ENCODE data around the gene MTF2.

Gene MTF2

GRCh38 chr1:93083979-93084378 is 4.9 kb downstream of the MTF2 start:
- DNase-seq, result no peak

GRCh38 chr1:93087532-93087931 is 8.4 kb downstream of the MTF2 start:
- DNase-seq, result no peak

- DNase-seq, result no peak
These were observed 14.4 kb downstream of the MTF2 start for GRCh38 chr1:93093332-93094006.

- DNase-seq, result peak; percentile 27 to 69 (median 52)
These were observed 16.9 kb downstream of the MTF2 start for GRCh38 chr1:93095804-93096585.

GRCh38 chr1:93102142-93102541 is 23.1 kb downstream of the MTF2 start:
- no peak for DNase-seq

GRCh38 chr1:93106226-93106625 is 27.1 kb downstream of the MTF2 start:
- no peak for DNase-seq

GRCh38 chr1:93107395-93107794 is 28.3 kb downstream of the MTF2 start:
- no peak for DNase-seq

- no peak for DNase-seq
These were observed 29.3 kb downstream of the MTF2 start for GRCh38 chr1:93108335-93108734.

GRCh38 chr1:93109578-93109977 is 30.5 kb downstream of the MTF2 start:
- no peak for DNase-seq

- DNase-seq, result no peak
These were observed 32.0 kb downstream of the MTF2 start for GRCh38 chr1:93111065-93111464.

GRCh38 chr1:93111561-93111960 is 32.5 kb downstream of the MTF2 start:
- no peak for DNase-seq

GRCh38 chr1:93113127-93113526 is 34.0 kb downstream of the MTF2 start:
- DNase-seq, result no peak

GRCh38 chr1:93114391-93114790 is 35.3 kb downstream of the MTF2 start:
- no peak for DNase-seq

GRCh38 chr1:93120614-93121013 is 41.5 kb downstream of the MTF2 start:
- DNase-seq, result no peak

- no peak for DNase-seq
These were observed 44.2 kb downstream of the MTF2 start for GRCh38 chr1:93123201-93123783.

GRCh38 chr1:93124556-93125355 is 45.7 kb downstream of the MTF2 start:
- peak in 1 of 4 experiments; percentile 20 for DNase-seq

- DNase-seq, result no peak
These were observed 50.5 kb downstream of the MTF2 start for GRCh38 chr1:93129507-93130099.

- no peak for DNase-seq
These were observed 53.6 kb downstream of the MTF2 start for GRCh38 chr1:93132638-93133037.

- DNase-seq, result no peak
These were observed 57.4 kb downstream of the MTF2 start for GRCh38 chr1:93136445-93136844.

GRCh38 chr1:93137604-93138292 is 58.7 kb downstream of the MTF2 start:
- no peak for DNase-seq

- no peak for DNase-seq
These were observed 61.0 kb downstream of the MTF2 start for GRCh38 chr1:93140106-93140505.

GRCh38 chr1:93142161-93142560 is 63.1 kb downstream of the MTF2 start:
- DNase-seq, result no peak

All from suppressor macrophage (primary cell).